Measurements from ENCODE around the gene NDST1.

Gene NDST1

GRCh38 chr5:150590979-150591695 is 83.2 kb downstream of the NDST1 start:
- DNase-seq: no peak

- DNase-seq: no peak
Measured at GRCh38 chr5:150593593-150593992, 85.7 kb downstream of the NDST1 start.

- no peak for DNase-seq
Measured at GRCh38 chr5:150593996-150594395, 86.1 kb downstream of the NDST1 start.

- DNase-seq: no peak
Measured at GRCh38 chr5:150595466-150596031, 87.6 kb downstream of the NDST1 start.

GRCh38 chr5:150596313-150596712 is 88.4 kb downstream of the NDST1 start:
- no peak for DNase-seq

- no peak for DNase-seq
Measured at GRCh38 chr5:150596826-150597225, 88.9 kb downstream of the NDST1 start.

GRCh38 chr5:150598006-150598405 is 90.1 kb downstream of the NDST1 start:
- DNase-seq: no peak

GRCh38 chr5:150598821-150599273 is 90.9 kb downstream of the NDST1 start:
- DNase-seq: no peak

- no peak for DNase-seq
Measured at GRCh38 chr5:150599281-150599680, 91.3 kb downstream of the NDST1 start.

GRCh38 chr5:150599917-150600511 is 92.1 kb downstream of the NDST1 start:
- DNase-seq: no peak

GRCh38 chr5:150600616-150601490 is 92.9 kb downstream of the NDST1 start:
- no peak for DNase-seq

- DNase-seq: no peak
Measured at GRCh38 chr5:150601491-150602345, 93.8 kb downstream of the NDST1 start.

GRCh38 chr5:150603052-150603451 is 95.1 kb downstream of the NDST1 start:
- DNase-seq: no peak

GRCh38 chr5:150603491-150603890 is 95.6 kb downstream of the NDST1 start:
- no peak for DNase-seq

- DNase-seq: no peak
Measured at GRCh38 chr5:150604010-150604409, 96.1 kb downstream of the NDST1 start.

- DNase-seq: no peak
Measured at GRCh38 chr5:150604894-150605440, 97.0 kb downstream of the NDST1 start.

GRCh38 chr5:150605546-150605945 is 97.6 kb downstream of the NDST1 start:
- DNase-seq: no peak

- no peak for DNase-seq
Measured at GRCh38 chr5:150606476-150606875, 98.5 kb downstream of the NDST1 start.

- DNase-seq: no peak
Measured at GRCh38 chr5:150607105-150607504, 99.2 kb downstream of the NDST1 start.
